Fibroblast of lung (primary cell): ENCODE data around the gene CHAF1B. TPM values are rescaled to one million over a fixed set of nuclear protein-coding genes. Genes with fewer than 3 reads are reported as not detected.

ENCODE experiments used
- DNase-seq, 2 donors: peaks; one replicate each; pipeline versions ENCODE4 v3.0.0 to v3.0.0-alpha.2; 2010; ENCODE audit warnings: low read depth in 2 of 2
- H2AFZ ChIP-seq: 2 replicates; pipeline ENCODE4 v1.5.1; 2012; ENCODE audit warnings: low read length, control low read depth, inconsistent platforms
- H3K27ac ChIP-seq: 2 replicates; pipeline ENCODE4 v1.5.1; 2011; ENCODE audit warnings: low read length, control low read depth; ENCODE audit not compliant: insufficient read depth
- H3K27me3 ChIP-seq: 2 replicates; pipeline ENCODE4 v1.5.1; 2011; ENCODE audit warnings: mild to moderate bottlenecking, low read length; ENCODE audit not compliant: control insufficient read depth, insufficient read depth
- H3K36me3 ChIP-seq: 2 replicates; pipeline ENCODE4 v1.5.1; 2011; ENCODE audit warnings: low read length; ENCODE audit not compliant: control insufficient read depth, insufficient read depth
- H3K4me1 ChIP-seq: 2 replicates; pipeline ENCODE4 v1.5.1; 2011; ENCODE audit warnings: low read length; ENCODE audit not compliant: control insufficient read depth, insufficient read depth; ENCODE audit errors: extremely low read depth
- H3K4me2 ChIP-seq: 2 replicates; pipeline ENCODE4 v1.5.1; 2011; ENCODE audit warnings: low read length, control low read depth; ENCODE audit not compliant: insufficient read depth; ENCODE audit errors: extremely low read depth
- H3K4me3 ChIP-seq, 4 experiments: fragments of 200-600 bp in 1 of 4; sonication (generic) in 1 of 4; replicated peaks in 1 of 4; 2 replicates each; pipeline ENCODE4 v1.5.1; 2011 to 2016; ENCODE audit warnings: low read length in 4 of 4, low read depth in 3 of 4, mild to moderate bottlenecking in 3 of 4, control low read depth in 2 of 4, inconsistent platforms in 1 of 4, mixed read lengths in 1 of 4; ENCODE audit not compliant: insufficient read depth in 1 of 4; ENCODE audit errors: control extremely low read depth in 1 of 4
- H3K79me2 ChIP-seq: 2 replicates; pipeline ENCODE4 v1.5.1; 2012; ENCODE audit warnings: mild to moderate bottlenecking, low read length, inconsistent platforms; ENCODE audit not compliant: control insufficient read depth, insufficient read depth
- H3K9ac ChIP-seq: 2 replicates; pipeline ENCODE4 v1.5.1; 2011; ENCODE audit warnings: mild to moderate bottlenecking, low read length, control low read depth; ENCODE audit not compliant: insufficient read depth
- H3K9me3 ChIP-seq: 2 replicates; pipeline ENCODE4 v1.5.1; 2012; ENCODE audit warnings: low read depth, low read length; ENCODE audit not compliant: control insufficient read depth, insufficient read depth
- H4K20me1 ChIP-seq: 2 replicates; pipeline ENCODE4 v1.5.1; 2011; ENCODE audit warnings: low read length; ENCODE audit not compliant: control insufficient read depth, insufficient read depth; ENCODE audit errors: extremely low read depth
- EZH2 ChIP-seq: IDR thresholded peaks from 2 replicates; pipeline ENCODE4 v1.5.1; 2012; ENCODE audit warnings: low read length, control low read depth, mild to moderate bottlenecking; ENCODE audit errors: missing control alignments
- polyA plus RNA-seq, 2 donors: library from polyadenylated mRNA; depleted of rRNA in 1 of 2; stranded (reverse) in 1 of 2; unstranded in 1 of 2; fragments of >200 nt; gene quantifications; 2 replicates each; pipeline ENCODE4 v1.2.1, GENCODE V29; 2011 to 2012; ENCODE audit warnings: missing spikeins in 1 of 2
- total RNA-seq: library from RNA; depleted of rRNA; stranded (reverse); fragments of >200 nt; gene quantifications from 2 replicates; pipeline ENCODE4 v1.2.1, GENCODE V29; 2014
- TF ChIP-seq, protein P1 (sequence below), 2 donors: IDR thresholded peaks in 1 of 2; conservative IDR thresholded peaks in 1 of 2; 1 replicate in 1 of 2; 2 replicates in 1 of 2; pipeline ENCODE4 v1.5.1; 2011 to 2012; ENCODE audit warnings: low read length in 2 of 2, control low read depth in 1 of 2, inconsistent platforms in 1 of 2, low read depth in 1 of 2, mild to moderate bottlenecking in 1 of 2

CHAF1B gene
- total and polyA plus RNA-seq, 2 donors (not counting 1 experiment from before 2014, with no cell fraction given): 0.99 to 5.2 TPM

DNA sequence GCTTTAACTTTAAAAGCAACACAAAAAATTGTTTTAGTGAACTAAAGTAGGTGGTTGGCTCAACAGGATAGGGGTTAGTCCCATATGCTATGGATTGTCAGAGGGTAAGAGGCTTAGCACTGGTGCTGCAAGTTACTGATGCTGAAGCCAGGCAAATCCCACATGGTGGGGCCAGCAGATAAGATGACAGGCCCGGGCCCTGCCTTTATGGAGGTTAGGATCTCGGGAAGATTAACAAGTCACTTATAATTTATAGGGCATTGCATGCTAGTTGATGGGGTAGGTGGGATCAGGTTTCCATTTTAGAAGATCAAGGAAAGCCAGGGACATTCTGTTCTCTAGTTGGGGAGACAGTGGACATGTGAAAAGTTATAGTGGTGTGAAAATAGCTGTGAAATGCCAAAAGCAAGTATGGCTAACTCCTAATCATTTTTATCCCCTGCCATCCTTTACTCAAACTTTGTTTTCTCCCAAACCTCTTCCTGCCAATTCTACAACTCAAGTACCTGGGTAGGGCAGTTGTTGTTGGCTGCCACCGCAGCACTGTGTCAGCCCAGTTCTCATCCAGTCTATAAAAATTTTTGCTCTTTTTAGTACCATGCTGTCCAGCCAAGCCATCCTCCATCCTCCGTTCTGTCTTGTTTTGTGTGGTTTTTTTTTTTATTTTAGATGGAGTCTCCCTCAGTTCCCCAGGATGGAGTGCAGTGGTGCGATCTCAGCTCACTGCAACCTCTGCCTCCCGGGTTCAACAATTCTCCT lies 10.3 kb downstream of the CHAF1B start:
- Histone ChIP-seq H3K4me2 (no peak overlapping the region), H3K27me3 (no peaks in the 10 kb centered on the region), H3K36me3 (peaks cover 3% of the 10 kb centered on the region), H3K27ac (no peak overlapping the region), H2AFZ (no peak overlapping the region), H3K9me3 (no peaks in the 10 kb centered on the region), H3K4me3 (no peak overlapping the region), H3K4me1 (no peaks in the 10 kb centered on the region), H3K9ac (no peak overlapping the region), H4K20me1 (no peaks in the 10 kb centered on the region), H3K79me2 (no peaks in the 10 kb centered on the region)
- no peak for DNase-seq
- TF ChIP-seq, protein P1, sequence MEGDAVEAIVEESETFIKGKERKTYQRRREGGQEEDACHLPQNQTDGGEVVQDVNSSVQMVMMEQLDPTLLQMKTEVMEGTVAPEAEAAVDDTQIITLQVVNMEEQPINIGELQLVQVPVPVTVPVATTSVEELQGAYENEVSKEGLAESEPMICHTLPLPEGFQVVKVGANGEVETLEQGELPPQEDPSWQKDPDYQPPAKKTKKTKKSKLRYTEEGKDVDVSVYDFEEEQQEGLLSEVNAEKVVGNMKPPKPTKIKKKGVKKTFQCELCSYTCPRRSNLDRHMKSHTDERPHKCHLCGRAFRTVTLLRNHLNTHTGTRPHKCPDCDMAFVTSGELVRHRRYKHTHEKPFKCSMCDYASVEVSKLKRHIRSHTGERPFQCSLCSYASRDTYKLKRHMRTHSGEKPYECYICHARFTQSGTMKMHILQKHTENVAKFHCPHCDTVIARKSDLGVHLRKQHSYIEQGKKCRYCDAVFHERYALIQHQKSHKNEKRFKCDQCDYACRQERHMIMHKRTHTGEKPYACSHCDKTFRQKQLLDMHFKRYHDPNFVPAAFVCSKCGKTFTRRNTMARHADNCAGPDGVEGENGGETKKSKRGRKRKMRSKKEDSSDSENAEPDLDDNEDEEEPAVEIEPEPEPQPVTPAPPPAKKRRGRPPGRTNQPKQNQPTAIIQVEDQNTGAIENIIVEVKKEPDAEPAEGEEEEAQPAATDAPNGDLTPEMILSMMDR (conservative IDR thresholded peaks at IDR 0.05 in 1 of 2, IDR thresholded peaks at IDR 0.05 in 1 of 2; ENCODE audit: low read depth in 1 of 2, low read length in 2 of 2): no peak
- TF ChIP-seq EZH2: no peak

DNA sequence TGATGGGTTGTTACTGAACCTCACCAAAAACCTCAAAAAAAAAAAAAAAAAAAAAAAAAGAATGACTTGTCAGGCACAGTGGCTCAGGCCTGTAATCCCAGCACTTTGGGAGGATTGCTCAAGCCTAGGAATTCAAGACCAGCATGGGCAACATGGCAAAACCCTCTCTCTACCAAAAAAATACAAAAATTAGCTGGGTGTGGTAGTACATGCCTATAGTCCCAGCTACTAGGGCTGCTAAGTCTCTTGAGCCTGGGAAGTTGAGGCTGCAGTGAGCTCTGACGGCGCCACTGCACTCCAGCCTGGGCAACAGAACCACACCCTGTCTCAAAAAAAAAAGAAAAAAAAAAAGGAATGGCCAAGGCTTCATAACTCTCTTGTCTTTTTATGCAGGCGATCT lies 11.1 kb downstream of the CHAF1B start:
- no peak for TF ChIP-seq EZH2
- TF ChIP-seq, protein P1 (conservative IDR thresholded peaks at IDR 0.05 in 1 of 2, IDR thresholded peaks at IDR 0.05 in 1 of 2; ENCODE audit: low read depth in 1 of 2, low read length in 2 of 2): no peak
- no peaks in the 10 kb centered on the region for H4K20me1 ChIP-seq
- H3K9ac ChIP-seq: no peak overlapping the region
- no peak for DNase-seq
- no peaks in the 10 kb centered on the region for H3K27me3 ChIP-seq
- H3K9me3 ChIP-seq: no peaks in the 10 kb centered on the region
- no peak overlapping the region for H2AFZ ChIP-seq
- H3K4me3 ChIP-seq: no peak overlapping the region
- H3K27ac ChIP-seq: no peak overlapping the region
- no peak overlapping the region for H3K4me2 ChIP-seq
- H3K79me2 ChIP-seq: no peaks in the 10 kb centered on the region
- H3K4me1 ChIP-seq: no peaks in the 10 kb centered on the region
- peaks cover 3% of the 10 kb centered on the region for H3K36me3 ChIP-seq

DNA sequence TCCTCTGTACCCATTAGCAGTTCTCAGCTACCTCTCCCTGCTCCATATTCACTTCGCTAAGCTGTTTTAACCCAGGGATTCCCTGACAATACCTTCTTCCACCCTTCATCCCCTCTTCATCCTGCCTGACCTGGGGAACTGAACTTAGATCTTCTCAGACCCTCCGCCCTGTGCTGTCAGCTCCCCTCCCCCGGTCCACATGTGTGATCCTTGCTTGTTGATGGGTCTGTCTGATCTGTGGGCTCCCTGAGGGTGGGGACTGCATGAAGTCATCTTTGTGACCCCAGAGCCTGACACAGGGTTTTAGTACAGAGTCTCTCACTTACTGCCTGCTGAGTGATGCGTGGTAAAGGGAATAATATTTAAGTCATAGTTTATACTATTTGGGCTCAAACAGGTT lies 11.8 kb downstream of the CHAF1B start:
- no peak overlapping the region for H3K9ac ChIP-seq
- peaks cover 3% of the 10 kb centered on the region for H3K36me3 ChIP-seq
- H3K27ac ChIP-seq: no peak overlapping the region
- H3K4me3 ChIP-seq: no peak overlapping the region
- H3K27me3 ChIP-seq: no peaks in the 10 kb centered on the region
- TF ChIP-seq, protein P1 (conservative IDR thresholded peaks at IDR 0.05 in 1 of 2, IDR thresholded peaks at IDR 0.05 in 1 of 2; ENCODE audit: low read depth in 1 of 2, low read length in 2 of 2): no peak
- no peak for TF ChIP-seq EZH2
- H3K4me1 ChIP-seq: no peaks in the 10 kb centered on the region
- DNase-seq: no peak
- no peaks in the 10 kb centered on the region for H3K79me2 ChIP-seq
- no peaks in the 10 kb centered on the region for H3K9me3 ChIP-seq
- H3K4me2 ChIP-seq: no peak overlapping the region
- H4K20me1 ChIP-seq: no peaks in the 10 kb centered on the region
- no peak overlapping the region for H2AFZ ChIP-seq
